Nephron progenitor cell (in vitro differentiated cells): ENCODE results near the gene NMT1.

Source experiments
- DNase-seq: peaks from one replicate; pipeline ENCODE4 v3.0.0; 2021
- H3K27ac Mint-ChIP-seq: 2 replicates; pipeline ENCODE4 v1.8.0; 2021; ENCODE audit warnings: mild to moderate bottlenecking, moderate library complexity, mixed read lengths
- H3K27me3 Mint-ChIP-seq: 2 replicates; pipeline ENCODE4 v1.8.0; 2021; ENCODE audit warnings: mild to moderate bottlenecking, low read depth, mixed read lengths; ENCODE audit not compliant: poor library complexity
- H3K36me3 Mint-ChIP-seq: 2 replicates; pipeline ENCODE4 v1.8.0; 2021; ENCODE audit warnings: low read depth, mixed read lengths
- H3K4me1 Mint-ChIP-seq: 2 replicates; pipeline ENCODE4 v1.8.0; 2021; ENCODE audit warnings: mixed read lengths
- H3K4me3 Mint-ChIP-seq: 2 replicates; pipeline ENCODE4 v1.8.0; 2021; ENCODE audit warnings: mild to moderate bottlenecking, moderate library complexity, mixed read lengths
- H3K9me3 Mint-ChIP-seq: 2 replicates; pipeline ENCODE4 v1.8.0; 2021; ENCODE audit warnings: mild to moderate bottlenecking, moderate library complexity, mixed read lengths
- TF ChIP-seq, protein P1 (sequence below): fragments of 200-600 bp; sonication (generic); IDR thresholded peaks from 2 replicates; pipeline ENCODE4 v1.5.0; 2021; ENCODE audit warnings: antibody characterized with exemption

The NMT1 gene

DNA sequence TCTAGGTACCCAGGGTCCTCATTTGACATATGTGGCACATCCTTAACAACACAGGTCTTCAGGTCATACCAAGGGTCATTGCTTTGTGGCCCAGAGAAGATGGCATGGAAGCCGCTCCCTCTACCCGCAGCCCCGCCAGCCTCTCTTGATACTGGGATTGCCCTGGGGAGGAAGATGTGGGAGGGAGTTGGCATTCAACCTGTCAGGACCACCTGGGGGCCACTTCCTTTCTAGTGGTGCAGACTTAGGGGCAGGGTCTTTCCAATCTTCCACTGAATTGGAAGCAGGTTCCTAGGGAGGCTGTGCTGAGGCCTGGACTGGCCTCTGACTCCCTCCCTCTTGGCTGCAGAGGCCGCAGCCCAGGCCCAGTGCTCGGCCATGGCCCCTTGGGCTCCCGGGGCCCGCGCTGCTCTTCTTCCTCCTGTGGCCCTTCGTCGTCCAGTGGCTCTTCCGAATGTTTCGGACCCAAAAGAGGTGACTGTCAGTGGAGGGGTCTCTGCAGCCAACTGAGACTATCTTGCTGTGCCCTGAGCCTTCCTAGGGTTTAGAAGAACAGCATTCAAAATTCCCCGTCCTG, 82.1 kb downstream of the NMT1 start:
- no peaks in the 10 kb centered on the region for H3K27me3 Mint-ChIP-seq
- H3K9me3 Mint-ChIP-seq: no peaks in the 10 kb centered on the region
- no peak for DNase-seq
- peaks cover 4% of the 10 kb centered on the region for H3K36me3 Mint-ChIP-seq
- no peak overlapping the region for H3K4me3 Mint-ChIP-seq
- H3K4me1 Mint-ChIP-seq: peaks cover 53% of the 10 kb centered on the region
- H3K27ac Mint-ChIP-seq: no peak overlapping the region
- TF ChIP-seq, protein P1, sequence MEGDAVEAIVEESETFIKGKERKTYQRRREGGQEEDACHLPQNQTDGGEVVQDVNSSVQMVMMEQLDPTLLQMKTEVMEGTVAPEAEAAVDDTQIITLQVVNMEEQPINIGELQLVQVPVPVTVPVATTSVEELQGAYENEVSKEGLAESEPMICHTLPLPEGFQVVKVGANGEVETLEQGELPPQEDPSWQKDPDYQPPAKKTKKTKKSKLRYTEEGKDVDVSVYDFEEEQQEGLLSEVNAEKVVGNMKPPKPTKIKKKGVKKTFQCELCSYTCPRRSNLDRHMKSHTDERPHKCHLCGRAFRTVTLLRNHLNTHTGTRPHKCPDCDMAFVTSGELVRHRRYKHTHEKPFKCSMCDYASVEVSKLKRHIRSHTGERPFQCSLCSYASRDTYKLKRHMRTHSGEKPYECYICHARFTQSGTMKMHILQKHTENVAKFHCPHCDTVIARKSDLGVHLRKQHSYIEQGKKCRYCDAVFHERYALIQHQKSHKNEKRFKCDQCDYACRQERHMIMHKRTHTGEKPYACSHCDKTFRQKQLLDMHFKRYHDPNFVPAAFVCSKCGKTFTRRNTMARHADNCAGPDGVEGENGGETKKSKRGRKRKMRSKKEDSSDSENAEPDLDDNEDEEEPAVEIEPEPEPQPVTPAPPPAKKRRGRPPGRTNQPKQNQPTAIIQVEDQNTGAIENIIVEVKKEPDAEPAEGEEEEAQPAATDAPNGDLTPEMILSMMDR: no peak

DNA sequence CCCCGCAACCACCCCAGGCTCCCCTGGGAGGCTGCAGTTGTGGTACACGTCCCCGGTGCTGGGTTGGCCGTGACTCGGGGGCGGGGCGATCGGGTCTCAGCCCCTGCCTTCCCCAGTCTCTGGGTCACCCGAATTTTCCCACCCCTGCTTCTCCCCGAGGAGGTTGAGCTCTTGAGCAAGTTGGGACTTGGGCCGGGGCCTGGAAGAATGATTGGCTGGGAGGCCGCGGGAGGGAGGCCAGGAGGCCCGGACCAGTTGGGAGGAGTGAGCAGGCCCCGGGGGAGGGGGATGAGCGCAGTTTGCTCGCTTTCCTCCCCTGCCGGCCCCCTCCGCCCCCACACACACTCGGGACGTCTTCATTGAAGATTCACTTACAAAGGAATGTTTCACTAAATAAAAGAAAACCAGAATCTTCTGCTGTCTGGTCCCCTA, 82.7 kb downstream of the NMT1 start:
- peaks cover 5% of the 10 kb centered on the region for H3K27me3 Mint-ChIP-seq
- peaks cover 4% of the 10 kb centered on the region for H3K36me3 Mint-ChIP-seq
- H3K27ac Mint-ChIP-seq: no peak overlapping the region
- peaks cover 53% of the 10 kb centered on the region for H3K4me1 Mint-ChIP-seq
- DNase-seq: peak; percentile 44
- H3K4me3 Mint-ChIP-seq: peak overlapping the region; percentile 36
- TF ChIP-seq, protein P1: no peak
- H3K9me3 Mint-ChIP-seq: no peaks in the 10 kb centered on the region

DNA sequence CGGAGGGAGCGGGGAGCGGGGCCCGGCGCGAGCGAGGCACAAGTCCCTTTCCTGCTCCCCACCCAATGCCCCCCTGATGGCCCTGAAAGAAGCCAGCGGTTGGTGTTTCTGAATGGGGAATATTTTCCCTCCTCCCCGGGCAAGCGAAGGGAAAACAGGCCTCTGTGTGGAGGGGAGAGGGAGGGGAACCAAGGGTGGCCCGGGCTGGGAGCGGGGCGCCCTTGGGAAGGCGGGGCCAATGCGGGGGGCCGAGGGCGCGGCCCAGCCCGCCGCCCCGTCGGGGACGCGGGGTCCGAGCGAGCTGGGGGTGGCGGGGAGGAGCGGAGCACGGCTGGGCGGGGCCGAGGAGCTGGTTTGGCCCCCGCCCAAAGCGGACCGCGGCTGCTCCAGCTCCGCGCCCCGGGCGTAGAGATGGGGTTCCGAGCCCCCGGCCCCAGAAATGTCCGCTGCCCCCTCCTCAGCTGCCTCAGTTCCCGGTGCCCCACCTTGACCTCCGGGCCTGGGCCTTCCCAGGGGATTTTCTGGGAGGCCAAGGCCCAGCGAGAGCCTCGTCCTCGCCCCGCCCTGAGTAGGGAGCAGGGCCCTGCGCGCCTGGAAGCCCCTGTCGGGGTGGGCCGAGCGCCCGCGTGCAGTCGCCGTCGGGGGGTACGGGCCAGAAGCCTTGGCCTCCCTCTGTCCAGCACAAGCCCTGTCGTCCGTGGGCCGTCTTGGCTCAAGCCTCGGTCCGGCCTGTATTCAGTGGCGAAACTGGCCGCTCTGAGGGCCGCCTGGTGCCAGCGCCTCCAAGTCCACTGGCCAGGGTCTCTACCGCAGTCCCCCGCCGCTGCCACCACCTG, 83.3 kb downstream of the NMT1 start:
- Mint-ChIP-seq H3K36me3 (peaks cover 4% of the 10 kb centered on the region), H3K27ac (no peak overlapping the region), H3K4me3 (peak overlapping the region; percentile 36), H3K27me3 (peaks cover 6% of the 10 kb centered on the region), H3K9me3 (no peaks in the 10 kb centered on the region), H3K4me1 (peaks cover 50% of the 10 kb centered on the region)
- TF ChIP-seq, protein P1: no peak
- no peak for DNase-seq

DNA sequence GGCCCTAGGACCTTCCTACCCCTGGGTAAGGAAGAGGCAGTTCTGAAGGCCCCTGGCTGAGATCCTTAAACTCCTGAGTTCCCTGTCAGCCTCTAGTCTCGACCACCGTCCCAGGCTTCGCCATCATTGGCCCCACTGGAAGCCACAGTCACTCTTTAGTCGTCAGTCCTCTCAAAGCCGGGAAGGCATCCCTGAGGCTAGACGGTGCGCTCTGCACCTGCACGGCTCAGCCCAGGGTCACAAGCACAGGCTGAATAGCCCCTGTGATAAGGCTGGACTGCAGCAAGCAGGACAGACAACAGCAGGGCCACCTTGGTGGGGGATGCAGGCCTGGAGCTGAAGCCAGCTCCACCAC, 83.9 kb downstream of the NMT1 start:
- Mint-ChIP-seq H3K27ac (no peak overlapping the region), H3K4me3 (no peak overlapping the region), H3K27me3 (peaks cover 9% of the 10 kb centered on the region), H3K9me3 (no peaks in the 10 kb centered on the region), H3K4me1 (peaks cover 48% of the 10 kb centered on the region), H3K36me3 (peaks cover 4% of the 10 kb centered on the region)
- DNase-seq: no peak
- TF ChIP-seq, protein P1: no peak

DNA sequence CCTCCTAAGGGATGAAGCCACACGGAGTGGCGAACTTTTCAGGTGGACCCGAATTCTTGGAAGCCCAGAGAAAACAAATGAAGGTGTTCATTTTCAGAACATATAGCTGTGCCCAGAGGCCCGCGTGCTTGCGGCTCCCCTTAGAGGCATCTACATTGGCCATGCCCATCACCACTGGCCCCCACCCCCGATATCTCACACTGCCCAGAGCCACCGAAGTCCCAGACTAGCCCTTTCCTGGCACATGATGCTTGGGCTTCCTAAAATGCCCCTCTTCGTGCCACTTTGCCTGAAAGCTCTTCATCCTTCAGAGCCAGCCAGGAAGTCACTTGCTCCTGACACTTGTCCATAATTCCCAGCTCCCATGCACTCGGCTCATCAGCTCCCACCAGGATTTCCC, 85.0 kb downstream of the NMT1 start:
- TF ChIP-seq, protein P1: no peak
- H3K4me1 Mint-ChIP-seq: peaks cover 49% of the 10 kb centered on the region
- DNase-seq: no peak

DNA sequence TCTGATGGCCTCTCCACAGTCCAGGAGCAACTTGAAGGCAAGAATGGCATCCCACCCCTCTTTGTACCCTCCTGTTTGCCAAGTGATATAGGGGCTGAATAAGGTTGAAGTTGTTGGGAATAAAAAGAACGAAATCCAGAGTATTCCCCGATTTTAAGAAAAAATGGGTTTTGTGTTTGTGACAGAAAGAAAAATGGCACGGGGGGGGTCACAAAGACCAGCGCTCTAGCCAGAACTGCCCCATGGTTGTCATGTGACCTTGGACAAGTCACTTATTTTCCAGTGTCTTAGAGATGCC, 85.4 kb downstream of the NMT1 start:
- Mint-ChIP-seq H3K27me3 (peaks cover 9% of the 10 kb centered on the region), H3K4me3 (peak overlapping the region; percentile 100), H3K4me1 (peaks cover 51% of the 10 kb centered on the region), H3K9me3 (no peaks in the 10 kb centered on the region), H3K27ac (peak overlapping the region; percentile 97), H3K36me3 (no peaks in the 10 kb centered on the region)
- TF ChIP-seq, protein P1: no peak
- no peak for DNase-seq

More for the DNA sequence above, 85.0 kb downstream of the NMT1 start:
- Mint-ChIP-seq H3K4me3 (peak overlapping the region; percentile 100), H3K36me3 (peaks cover under 1% of the 10 kb centered on the region), H3K27me3 (peaks cover 9% of the 10 kb centered on the region), H3K27ac (peak overlapping the region; percentile 66), H3K9me3 (no peaks in the 10 kb centered on the region)
